NCI-H526 (cell line): Measurements from ENCODE around the gene GSTM1.
A peak's percentile ranks its signal among the peaks of the same experiment; 100 is the strongest.

Source experiments
- DNase-seq, 2 experiments: peaks; one replicate each; lab custom pipeline; 2025; lab: John Stamatoyannopoulos, UW

GSTM1 gene

GRCh38 chr1:109726728-109727373 is 39.2 kb downstream of the GSTM1 start:
- DNase-seq = no peak

- DNase-seq = no peak
Measured at GRCh38 chr1:109728870-109729269, 41.3 kb downstream of the GSTM1 start.

GRCh38 chr1:109730666-109731065 is 43.0 kb downstream of the GSTM1 start:
- no peak for DNase-seq

- DNase-seq = peak; percentile 38 to 67
Measured at GRCh38 chr1:109732390-109732881, 44.8 kb downstream of the GSTM1 start.

GRCh38 chr1:109733236-109733870 is 45.7 kb downstream of the GSTM1 start:
- peak; percentile 58 to 74 for DNase-seq

GRCh38 chr1:109739738-109740614 is 52.4 kb downstream of the GSTM1 start:
- DNase-seq = peak; percentile 68 to 88

- DNase-seq = peak; percentile 53 to 78
Measured at GRCh38 chr1:109740615-109741373, 53.2 kb downstream of the GSTM1 start, which contains the start of gene GSTM3. Gene GSTM3 (minus strand): TSS chr1:109741038. CDS start chr1:109740287, 751 bp downstream.
